NCI-H2171 (cell line): ENCODE data around the gene DLEC1.

Experiments
- DNase-seq: peaks from one replicate; lab custom pipeline; 2025; lab: John Stamatoyannopoulos, UW

Gene DLEC1

GRCh38 chr3:38039101-38039898 lies at the start of gene DLEC1:
Gene DLEC1 (plus strand): TSS chr3:38039208. CDS start chr3:38039226, 18 bp downstream.
- DNase-seq = no peak

GRCh38 chr3:37989821-37990480 lies 49.1 kb upstream of the DLEC1 start:
- no peak for DNase-seq

- no peak for DNase-seq
Measured at GRCh38 chr3:37990527-37990926, 48.5 kb upstream of the DLEC1 start, which contains the start of gene VILL. Gene VILL (plus strand): TSS chr3:37990786. CDS start chr3:37993673, 2,887 bp downstream.

- no peak for DNase-seq
Measured at GRCh38 chr3:37991109-37991508, 47.9 kb upstream of the DLEC1 start.

- no peak for DNase-seq
Measured at GRCh38 chr3:37991823-37992222, 47.2 kb upstream of the DLEC1 start.

- DNase-seq = no peak
Measured at GRCh38 chr3:37992271-37993066, 46.5 kb upstream of the DLEC1 start.

- DNase-seq = no peak
Measured at GRCh38 chr3:37993067-37993455, 45.9 kb upstream of the DLEC1 start.

- DNase-seq = no peak
Measured at GRCh38 chr3:37993460-37993819, 45.6 kb upstream of the DLEC1 start.

- DNase-seq = no peak
Measured at GRCh38 chr3:37993820-37994638, 45.0 kb upstream of the DLEC1 start.

GRCh38 chr3:37994639-37994972 lies 44.4 kb upstream of the DLEC1 start:
- DNase-seq = no peak

GRCh38 chr3:37995652-37996641 lies 43.1 kb upstream of the DLEC1 start:
- no peak for DNase-seq

GRCh38 chr3:37996785-37997301 lies 42.2 kb upstream of the DLEC1 start:
- DNase-seq = no peak

GRCh38 chr3:37997342-37997741 lies 41.7 kb upstream of the DLEC1 start:
- no peak for DNase-seq

- no peak for DNase-seq
Measured at GRCh38 chr3:37997791-37998370, 41.1 kb upstream of the DLEC1 start.

- DNase-seq = no peak
Measured at GRCh38 chr3:37999836-38000235, 39.2 kb upstream of the DLEC1 start.

GRCh38 chr3:38000242-38000916 lies 38.6 kb upstream of the DLEC1 start:
- no peak for DNase-seq

- DNase-seq = no peak
Measured at GRCh38 chr3:38000965-38001455, 38.0 kb upstream of the DLEC1 start.

- no peak for DNase-seq
Measured at GRCh38 chr3:38001456-38002081, 37.4 kb upstream of the DLEC1 start.
